HG03521 (cell line): ENCODE data around the gene TPD52L2.
"Not testable (repeated sequence)": the region's sequence is repeated elsewhere in the genome, so short reads cannot be mapped to it uniquely, and the experiment has no call there.

Experiments
- ATAC-seq: cut with Tn5 transposase; IDR thresholded peaks from one replicate; pipeline ENCODE4 v1.9.1; 2021; ENCODE audit warnings: mild to moderate bottlenecking, moderate library complexity; ENCODE audit not compliant: unreplicated experiment

Gene TPD52L2

GRCh38 chr20:63895202-63895951 is 30.3 kb downstream of the TPD52L2 start:
- ATAC-seq = no peak

- no peak for ATAC-seq
Measured at GRCh38 chr20:63895952-63896263, 30.8 kb downstream of the TPD52L2 start.

GRCh38 chr20:63896264-63897105 is 31.4 kb downstream of the TPD52L2 start:
- no peak for ATAC-seq

GRCh38 chr20:63897978-63898561 is 33.0 kb downstream of the TPD52L2 start:
- no peak for ATAC-seq

- no peak for ATAC-seq
Measured at GRCh38 chr20:63898882-63899558, 34.0 kb downstream of the TPD52L2 start.

- ATAC-seq = no peak
Measured at GRCh38 chr20:63900413-63900812, 35.3 kb downstream of the TPD52L2 start.

GRCh38 chr20:63903796-63904561 is 38.9 kb downstream of the TPD52L2 start:
- ATAC-seq = no peak

GRCh38 chr20:63908008-63908682 is 43.1 kb downstream of the TPD52L2 start:
- ATAC-seq = no peak

GRCh38 chr20:63911176-63911575 is 46.1 kb downstream of the TPD52L2 start:
- ATAC-seq = no peak

GRCh38 chr20:63913768-63914167 is 48.7 kb downstream of the TPD52L2 start:
- ATAC-seq = no peak

- ATAC-seq = no peak
Measured at GRCh38 chr20:63915471-63915870, 50.4 kb downstream of the TPD52L2 start.

- ATAC-seq = not testable (repeated sequence)
Measured at GRCh38 chr20:63916371-63916939, 51.4 kb downstream of the TPD52L2 start.

GRCh38 chr20:63917811-63918210 is 52.7 kb downstream of the TPD52L2 start:
- ATAC-seq = no peak

- no peak for ATAC-seq
Measured at GRCh38 chr20:63919130-63919529, 54.1 kb downstream of the TPD52L2 start.

- no peak for ATAC-seq
Measured at GRCh38 chr20:63920226-63920625, 55.2 kb downstream of the TPD52L2 start.

GRCh38 chr20:63923651-63924050 is 58.6 kb downstream of the TPD52L2 start:
- no peak for ATAC-seq

GRCh38 chr20:63924241-63924640 is 59.2 kb downstream of the TPD52L2 start:
- ATAC-seq = no peak

GRCh38 chr20:63926298-63926697 is 61.2 kb downstream of the TPD52L2 start:
- no peak for ATAC-seq

GRCh38 chr20:63929071-63929470 is 64.0 kb downstream of the TPD52L2 start:
- ATAC-seq = no peak

- ATAC-seq = not testable (repeated sequence)
Measured at GRCh38 chr20:63929473-63929883, 64.4 kb downstream of the TPD52L2 start.
